HG03575 (cell line): ENCODE data around the gene ARHGAP15.

Source experiments
- ATAC-seq: cut with Tn5 transposase; IDR thresholded peaks from one replicate; pipeline ENCODE4 v1.9.1; 2021; ENCODE audit not compliant: unreplicated experiment, insufficient number of reproducible peaks, low FRiP score; ENCODE audit errors: extremely low read depth

ARHGAP15 gene

GRCh38 chr2:143296089-143296488, 166.9 kb downstream of the ARHGAP15 start:
- ATAC-seq = no peak

- no peak for ATAC-seq
Observed at GRCh38 chr2:143297182-143297581, 168.0 kb downstream of the ARHGAP15 start.

- ATAC-seq = no peak
Observed at GRCh38 chr2:143300536-143300935, 171.3 kb downstream of the ARHGAP15 start.

DNA sequence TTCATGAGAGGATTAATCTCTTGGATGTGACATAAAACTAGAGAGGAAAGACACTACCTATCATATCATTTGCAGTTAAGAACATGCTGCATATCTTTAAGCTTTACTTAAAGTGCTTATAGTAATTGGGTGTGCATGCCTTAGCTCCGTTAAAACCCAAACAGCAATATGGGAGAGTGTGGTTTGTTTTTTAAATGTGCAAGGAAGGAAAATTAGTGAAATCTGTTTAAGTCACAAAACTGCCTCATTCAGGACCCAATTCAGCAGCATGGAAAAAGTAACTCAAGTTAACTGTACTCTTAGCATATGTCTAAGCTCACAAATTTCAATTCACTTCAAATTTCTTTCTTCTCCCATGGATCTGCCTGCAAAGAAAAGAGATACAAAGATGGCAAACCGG, 182.2 kb downstream of the ARHGAP15 start:
- no peak for ATAC-seq

DNA sequence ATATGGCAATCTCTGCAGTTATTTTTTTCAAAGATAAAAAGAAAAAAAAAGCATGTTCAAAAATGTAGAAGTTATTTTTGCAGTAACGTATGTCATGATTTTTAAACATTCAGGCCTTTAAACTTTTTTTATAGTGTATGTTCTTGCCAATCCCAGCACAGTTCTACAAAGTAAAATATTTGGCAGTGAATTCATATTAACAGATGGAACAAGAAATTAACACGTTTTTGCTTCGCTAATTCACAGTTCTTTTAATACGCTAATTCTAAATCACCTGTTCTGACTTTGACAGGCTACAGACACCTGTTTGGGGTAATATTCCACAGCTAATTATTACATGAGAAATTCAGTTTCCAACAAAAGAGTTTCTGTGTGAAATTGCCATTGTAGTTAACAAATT, 183.2 kb downstream of the ARHGAP15 start:
- ATAC-seq = no peak

GRCh38 chr2:143313861-143314260, 184.6 kb downstream of the ARHGAP15 start:
- no peak for ATAC-seq

GRCh38 chr2:143321994-143322393, 192.8 kb downstream of the ARHGAP15 start:
- no peak for ATAC-seq

- no peak for ATAC-seq
Observed at GRCh38 chr2:143329288-143329687, 200.1 kb downstream of the ARHGAP15 start.

DNA sequence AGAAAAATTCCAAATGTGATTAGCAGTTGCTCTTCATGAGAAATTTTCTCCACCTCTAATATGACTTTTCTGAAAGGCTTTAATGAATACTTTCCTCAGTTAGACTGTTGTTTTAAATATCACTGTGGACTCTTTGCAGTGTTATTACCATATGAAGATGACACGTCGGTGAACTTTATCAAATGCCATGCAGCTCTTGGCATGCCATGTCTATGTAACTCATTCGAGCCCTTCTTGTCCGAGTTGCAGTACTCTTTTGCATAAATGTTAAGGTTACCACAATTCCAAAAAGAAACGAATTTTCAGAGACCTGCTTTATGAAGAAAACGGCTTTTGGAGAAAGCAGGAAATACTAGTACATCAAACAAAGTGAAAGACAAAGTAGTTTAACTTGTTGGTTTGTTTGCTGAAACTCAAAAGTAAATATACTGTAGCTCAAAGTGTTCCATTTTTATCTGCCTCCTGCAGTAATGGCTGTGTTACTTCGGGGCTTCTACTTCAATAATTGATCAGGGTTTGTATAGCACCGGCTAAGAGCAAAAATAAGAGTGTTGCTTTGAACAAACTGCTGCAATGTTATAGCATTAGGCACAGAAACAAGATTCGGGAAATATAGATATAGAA, 204.1 kb downstream of the ARHGAP15 start:
- ATAC-seq = no peak

GRCh38 chr2:143333847-143334246, 204.6 kb downstream of the ARHGAP15 start:
- ATAC-seq = no peak

GRCh38 chr2:143334837-143335236, 205.6 kb downstream of the ARHGAP15 start:
- ATAC-seq = no peak

- no peak for ATAC-seq
Observed at GRCh38 chr2:143336719-143337210, 207.5 kb downstream of the ARHGAP15 start.

GRCh38 chr2:143341478-143341877, 212.3 kb downstream of the ARHGAP15 start:
- no peak for ATAC-seq

DNA sequence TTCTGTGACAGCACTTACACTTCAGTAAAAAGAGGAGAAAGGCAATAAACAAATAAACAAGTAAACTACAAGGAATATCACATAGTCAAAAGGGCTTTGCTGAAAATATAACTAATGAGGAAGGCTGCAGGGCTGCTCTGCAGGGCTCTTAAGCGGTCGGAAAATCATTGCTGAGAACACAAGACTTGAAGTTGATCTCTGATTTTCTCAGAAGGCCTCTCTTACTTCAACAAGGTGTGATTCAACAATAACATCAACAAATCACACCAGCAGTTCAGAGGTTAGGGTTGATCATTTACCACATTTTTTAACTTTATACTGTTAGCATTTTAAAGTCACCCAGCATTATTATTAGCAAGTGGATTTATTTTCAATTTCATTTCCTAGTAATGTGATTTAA, 215.6 kb downstream of the ARHGAP15 start:
- ATAC-seq = no peak

DNA sequence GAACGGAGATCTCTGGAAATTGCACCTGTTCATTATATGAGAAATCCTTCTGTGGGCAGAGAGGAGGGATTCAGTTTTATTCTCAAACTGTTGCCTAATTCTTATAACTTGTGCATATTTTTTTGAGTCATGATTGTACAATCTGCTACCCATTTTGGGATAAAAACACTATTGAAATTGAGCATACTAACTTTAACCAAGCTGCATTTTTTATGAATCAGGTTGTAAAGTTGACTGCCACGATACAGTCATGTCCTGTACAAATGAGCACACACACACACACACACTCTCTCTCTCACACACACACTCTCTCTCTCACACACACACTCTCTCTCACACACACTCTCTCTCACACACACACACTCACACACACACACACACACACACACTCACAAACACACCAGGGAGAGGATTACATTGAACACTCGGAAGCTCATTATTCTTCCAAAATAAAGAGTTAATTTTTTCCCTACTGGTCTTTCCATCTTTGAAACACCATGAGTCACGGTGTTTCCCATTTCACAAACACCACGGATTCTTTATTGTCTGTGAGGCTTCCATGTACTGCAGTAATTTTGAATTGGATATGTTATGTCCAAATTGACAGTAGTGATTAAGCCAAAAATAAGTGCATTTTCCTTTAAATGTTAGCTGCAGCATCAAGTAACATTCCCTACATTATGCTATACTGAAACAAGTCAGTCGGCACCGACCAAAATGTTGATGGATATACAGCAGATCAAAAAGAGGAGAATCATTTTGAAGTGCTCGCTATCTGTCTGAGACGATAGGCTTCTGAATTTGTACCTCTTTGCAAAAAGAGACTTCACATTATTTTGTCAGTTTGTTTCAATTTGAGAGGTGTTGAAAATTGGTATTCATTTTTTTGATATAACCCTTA, 216.9 kb downstream of the ARHGAP15 start:
- ATAC-seq = no peak

GRCh38 chr2:143347271-143347695, 218.1 kb downstream of the ARHGAP15 start:
- no peak for ATAC-seq

DNA sequence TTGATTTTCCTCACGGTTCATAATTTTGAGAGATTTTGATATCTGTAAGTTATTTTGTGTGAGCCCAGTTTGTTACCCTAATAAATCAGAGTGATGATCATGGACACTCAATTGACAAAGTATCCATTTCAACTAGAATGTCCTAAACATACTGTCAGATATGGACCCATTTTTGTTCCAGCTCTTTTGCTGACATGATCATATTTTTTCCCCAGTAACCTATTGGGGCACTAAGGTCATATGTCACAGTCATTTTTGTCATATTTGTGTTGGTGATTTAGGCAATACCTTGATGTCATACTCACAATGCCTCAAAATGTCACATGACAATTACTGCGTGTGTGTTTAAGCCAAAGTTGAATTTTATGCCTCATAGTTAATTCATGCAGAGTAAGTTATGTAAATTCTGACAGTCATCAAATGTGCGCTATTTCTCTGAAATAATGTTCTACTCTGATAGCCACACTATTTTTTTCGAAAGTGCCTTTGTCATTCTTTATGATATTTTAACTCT, 218.7 kb downstream of the ARHGAP15 start:
- ATAC-seq = no peak

DNA sequence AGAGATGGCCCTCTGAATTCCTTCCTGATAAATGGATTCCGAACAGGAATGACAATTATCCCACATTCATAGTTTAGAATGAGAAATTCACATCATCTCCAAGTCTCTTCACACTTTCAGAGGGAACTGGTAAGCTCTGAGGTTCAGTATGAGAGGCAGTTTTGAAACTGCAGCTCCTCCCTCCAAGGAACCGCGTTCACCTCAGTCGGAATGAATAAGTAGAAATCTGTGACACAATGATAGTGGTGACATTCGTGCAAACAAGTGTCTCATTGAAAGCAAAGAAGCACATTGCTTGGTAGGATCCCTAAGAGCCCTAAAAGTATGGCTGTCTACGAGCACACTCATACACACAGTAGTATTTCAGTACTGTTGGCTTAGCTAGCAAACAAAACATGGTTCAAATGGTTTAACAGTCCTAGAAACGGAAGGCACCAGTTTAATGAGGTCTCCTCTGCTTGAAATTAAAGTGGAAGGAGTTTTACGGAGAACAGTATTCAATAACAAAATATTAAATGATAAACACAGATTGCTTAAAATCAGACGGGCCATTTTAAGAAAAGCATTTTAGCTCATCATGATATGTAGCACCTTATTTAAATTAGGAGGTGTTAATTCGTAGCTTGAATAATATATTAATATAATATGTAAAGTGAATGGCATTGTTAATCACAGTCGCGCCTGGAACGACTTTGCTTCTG, 225.0 kb downstream of the ARHGAP15 start:
- no peak for ATAC-seq

DNA sequence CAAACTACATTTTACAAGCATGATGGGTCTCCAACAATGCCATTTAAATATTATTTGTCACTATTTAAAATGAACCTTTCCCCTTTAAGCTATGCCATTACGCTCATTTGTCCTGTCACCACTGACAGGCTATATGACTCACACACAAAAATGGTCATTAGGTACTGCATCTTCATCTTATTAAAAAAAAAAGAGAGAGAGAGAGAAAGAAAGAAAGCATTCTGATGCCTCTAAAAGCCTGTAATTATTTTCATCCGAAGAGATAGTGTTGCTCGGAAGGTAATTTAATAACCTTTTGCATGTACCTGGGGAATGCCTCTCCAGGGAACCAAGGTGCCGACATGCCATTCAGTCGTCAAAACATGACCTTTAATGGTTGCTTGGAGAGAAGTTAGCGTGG, 226.7 kb downstream of the ARHGAP15 start:
- no peak for ATAC-seq
